SH-SY5Y (cell line): Measurements from ENCODE around the gene METTL5.

ENCODE experiments used
- GATA2 ChIP-seq: IDR thresholded peaks from 2 replicates; pipeline ENCODE4 v1.6.1; 2011; ENCODE audit warnings: mild to moderate bottlenecking, low read depth, low read length
- GATA3 ChIP-seq: IDR thresholded peaks from 2 replicates; pipeline ENCODE4 v1.6.1; 2011; ENCODE audit warnings: low read depth, mild to moderate bottlenecking, low read length, moderate library complexity

The METTL5 gene

GRCh38 chr2:169798718-169799592 is 25.8 kb downstream of the METTL5 start, which contains the start of gene SSB:
TSS of gene SSB (plus strand) at chr2:169798871. CDS start at chr2:169800961, 2,090 bp downstream.
- TF ChIP-seq GATA3: no peak
- TF ChIP-seq GATA2: no peak

GRCh38 chr2:169798397-169798717 is 26.3 kb downstream of the METTL5 start:
- TF ChIP-seq GATA2: no peak

- TF ChIP-seq GATA2: no peak
- no peak for TF ChIP-seq GATA3
These were observed 27.1 kb downstream of the METTL5 start for GRCh38 chr2:169797601-169798000.

- TF ChIP-seq GATA2 (no peak), GATA3 (no peak)
These were observed 28.3 kb downstream of the METTL5 start for GRCh38 chr2:169796441-169796840.

GRCh38 chr2:169795181-169795580 is 29.5 kb downstream of the METTL5 start:
- TF ChIP-seq GATA2: no peak
- TF ChIP-seq GATA3: no peak

- TF ChIP-seq GATA2: no peak
- no peak for TF ChIP-seq GATA3
These were observed 34.1 kb downstream of the METTL5 start for GRCh38 chr2:169790581-169790980.

GRCh38 chr2:169782513-169782912 is 42.2 kb downstream of the METTL5 start:
- TF ChIP-seq GATA2 (no peak), GATA3 (no peak)

- TF ChIP-seq GATA3 (no peak), GATA2 (no peak)
These were observed 43.3 kb downstream of the METTL5 start for GRCh38 chr2:169781249-169782013.

- no peak for TF ChIP-seq GATA3
- TF ChIP-seq GATA2: no peak
These were observed 46.3 kb downstream of the METTL5 start for GRCh38 chr2:169778446-169778845.

GRCh38 chr2:169776252-169776761 is 48.4 kb downstream of the METTL5 start:
- TF ChIP-seq GATA3 (no peak), GATA2 (no peak)

GRCh38 chr2:169775765-169776164 is 48.9 kb downstream of the METTL5 start:
- TF ChIP-seq GATA3: no peak
- no peak for TF ChIP-seq GATA2

GRCh38 chr2:169775354-169775753 is 49.4 kb downstream of the METTL5 start:
- TF ChIP-seq GATA2: no peak
- no peak for TF ChIP-seq GATA3

GRCh38 chr2:169772651-169773050 is 52.1 kb downstream of the METTL5 start:
- TF ChIP-seq GATA2: no peak
- no peak for TF ChIP-seq GATA3

- no peak for TF ChIP-seq GATA2
- no peak for TF ChIP-seq GATA3
These were observed 53.1 kb downstream of the METTL5 start for GRCh38 chr2:169771612-169772011.

GRCh38 chr2:169771021-169771420 is 53.7 kb downstream of the METTL5 start:
- TF ChIP-seq GATA2: no peak
- no peak for TF ChIP-seq GATA3
